NB4 (cell line): ENCODE results near the gene ARHGEF12.

Experiments
- CTCF ChIP-seq: IDR thresholded peaks from one replicate; pipeline ENCODE4 v1.5.1; 2012; ENCODE audit warnings: low read depth, low read length
- MAX ChIP-seq: IDR thresholded peaks from 2 replicates; pipeline ENCODE4 v1.6.1; 2011; ENCODE audit warnings: low read depth, low read length
- POLR2A ChIP-seq: IDR thresholded peaks from 2 replicates; pipeline ENCODE4 v1.6.1; 2011; ENCODE audit warnings: mild to moderate bottlenecking; ENCODE audit not compliant: insufficient read length; ENCODE audit errors: extremely low read depth

GRCh38 chr11:120455487-120455886, 119.3 kb downstream of the ARHGEF12 start:
- TF ChIP-seq CTCF (no peak), MAX (no peak), POLR2A (no peak)
